ENCODE results near the gene NCOA5.
"Not testable (repeated sequence)": the region's sequence is repeated elsewhere in the genome, so short reads cannot be mapped to it uniquely, and the experiment has no call there.

Gene NCOA5

GRCh38 chr20:46099491-46100287 lies 9.9 kb upstream of the NCOA5 start:
- no peaks in the 10 kb centered on the region for H3K36me3 ChIP-seq (ENCODE audit: insufficient read depth, low read length)
- H2AFZ ChIP-seq (ENCODE audit: low read depth, low read length): no peak overlapping the region
- H3K4me1 ChIP-seq (ENCODE audit: insufficient read depth, low read length): no peaks in the 10 kb centered on the region
- H3K9me3 ChIP-seq (ENCODE audit: low read length): peaks cover 5% of the 10 kb centered on the region
- H3K27me3 ChIP-seq (ENCODE audit: insufficient read depth, low read length): peaks cover 10% of the 10 kb centered on the region
- no peak overlapping the region for H3K4me3 ChIP-seq (ENCODE audit: low read length)

- Histone ChIP-seq H3K4me1 (ENCODE audit: insufficient read depth, low read length) (peaks cover 9% of the 10 kb centered on the region), H3K4me3 (ENCODE audit: low read length) (no peak overlapping the region), H3K36me3 (ENCODE audit: insufficient read depth, low read length) (no peaks in the 10 kb centered on the region), H2AFZ (ENCODE audit: low read depth, low read length) (no peak overlapping the region), H3K27me3 (ENCODE audit: insufficient read depth, low read length) (no peaks in the 10 kb centered on the region), H3K9me3 (ENCODE audit: low read length) (no peaks in the 10 kb centered on the region)
These were observed 3.8 kb upstream of the NCOA5 start for GRCh38 chr20:46093531-46093930.

- not testable (repeated sequence) for H2AFZ ChIP-seq (ENCODE audit: low read depth, low read length); H3K4me3 ChIP-seq (ENCODE audit: low read length); H3K9me3 ChIP-seq (ENCODE audit: low read length); H3K36me3 ChIP-seq (ENCODE audit: insufficient read depth, low read length); H3K27me3 ChIP-seq (ENCODE audit: insufficient read depth, low read length)
- peaks cover 17% of the 10 kb centered on the region for H3K4me1 ChIP-seq (ENCODE audit: insufficient read depth, low read length)
These were observed 2.1 kb upstream of the NCOA5 start for GRCh38 chr20:46091622-46092535.

GRCh38 chr20:46089167-46089416 lies 670 bp downstream of the NCOA5 start:
- peaks cover 22% of the 10 kb centered on the region for H3K4me1 ChIP-seq (ENCODE audit: insufficient read depth, low read length)
- H3K36me3 ChIP-seq (ENCODE audit: insufficient read depth, low read length): no peaks in the 10 kb centered on the region
- peak overlapping the region; percentile 93 for H3K4me3 ChIP-seq (ENCODE audit: low read length)
- H2AFZ ChIP-seq (ENCODE audit: low read depth, low read length): peak overlapping the region; percentile 80
- no peaks in the 10 kb centered on the region for H3K9me3 ChIP-seq (ENCODE audit: low read length)
- H3K27me3 ChIP-seq (ENCODE audit: insufficient read depth, low read length): no peaks in the 10 kb centered on the region

- peak overlapping the region; percentile 93 for H3K4me3 ChIP-seq (ENCODE audit: low read length)
- no peaks in the 10 kb centered on the region for H3K9me3 ChIP-seq (ENCODE audit: low read length)
- no peak overlapping the region for H2AFZ ChIP-seq (ENCODE audit: low read depth, low read length)
- no peaks in the 10 kb centered on the region for H3K27me3 ChIP-seq (ENCODE audit: insufficient read depth, low read length)
- H3K36me3 ChIP-seq (ENCODE audit: insufficient read depth, low read length): no peaks in the 10 kb centered on the region
- H3K4me1 ChIP-seq (ENCODE audit: insufficient read depth, low read length): peaks cover 22% of the 10 kb centered on the region
These were observed 1.2 kb downstream of the NCOA5 start for GRCh38 chr20:46088409-46089166.

- Histone ChIP-seq H3K9me3 (ENCODE audit: low read length) (no peaks in the 10 kb centered on the region), H3K4me1 (ENCODE audit: insufficient read depth, low read length) (peaks cover 26% of the 10 kb centered on the region), H3K27me3 (ENCODE audit: insufficient read depth, low read length) (no peaks in the 10 kb centered on the region), H3K4me3 (ENCODE audit: low read length) (no peak overlapping the region), H3K36me3 (ENCODE audit: insufficient read depth, low read length) (no peaks in the 10 kb centered on the region), H2AFZ (ENCODE audit: low read depth, low read length) (no peak overlapping the region)
These were observed 2.6 kb downstream of the NCOA5 start for GRCh38 chr20:46087161-46087560.

GRCh38 chr20:46085179-46085851 lies 4.4 kb downstream of the NCOA5 start:
- H2AFZ ChIP-seq (ENCODE audit: low read depth, low read length): no peak overlapping the region
- H3K4me3 ChIP-seq (ENCODE audit: low read length): no peak overlapping the region
- H3K4me1 ChIP-seq (ENCODE audit: insufficient read depth, low read length): peaks cover 21% of the 10 kb centered on the region
- H3K9me3 ChIP-seq (ENCODE audit: low read length): no peaks in the 10 kb centered on the region
- no peaks in the 10 kb centered on the region for H3K36me3 ChIP-seq (ENCODE audit: insufficient read depth, low read length)
- H3K27me3 ChIP-seq (ENCODE audit: insufficient read depth, low read length): no peaks in the 10 kb centered on the region

- H3K4me3 ChIP-seq (ENCODE audit: low read length): no peak overlapping the region
- peaks cover 19% of the 10 kb centered on the region for H3K4me1 ChIP-seq (ENCODE audit: insufficient read depth, low read length)
- no peaks in the 10 kb centered on the region for H3K9me3 ChIP-seq (ENCODE audit: low read length)
- no peak overlapping the region for H2AFZ ChIP-seq (ENCODE audit: low read depth, low read length)
- no peaks in the 10 kb centered on the region for H3K27me3 ChIP-seq (ENCODE audit: insufficient read depth, low read length)
- H3K36me3 ChIP-seq (ENCODE audit: insufficient read depth, low read length): no peaks in the 10 kb centered on the region
These were observed 5.0 kb downstream of the NCOA5 start for GRCh38 chr20:46084805-46085178.

- Histone ChIP-seq H3K27me3 (ENCODE audit: insufficient read depth, low read length) (no peaks in the 10 kb centered on the region), H3K4me3 (ENCODE audit: low read length) (no peak overlapping the region), H3K36me3 (ENCODE audit: insufficient read depth, low read length) (peaks cover 12% of the 10 kb centered on the region), H3K4me1 (ENCODE audit: insufficient read depth, low read length) (peaks cover 17% of the 10 kb centered on the region), H3K9me3 (ENCODE audit: low read length) (no peaks in the 10 kb centered on the region), H2AFZ (ENCODE audit: low read depth, low read length) (no peak overlapping the region)
These were observed 6.2 kb downstream of the NCOA5 start for GRCh38 chr20:46083531-46084061.

- no peak overlapping the region for H2AFZ ChIP-seq (ENCODE audit: low read depth, low read length)
- H3K36me3 ChIP-seq (ENCODE audit: insufficient read depth, low read length): peaks cover 17% of the 10 kb centered on the region
- H3K4me1 ChIP-seq (ENCODE audit: insufficient read depth, low read length): peaks cover 12% of the 10 kb centered on the region
- H3K27me3 ChIP-seq (ENCODE audit: insufficient read depth, low read length): no peaks in the 10 kb centered on the region
- H3K9me3 ChIP-seq (ENCODE audit: low read length): no peaks in the 10 kb centered on the region
- H3K4me3 ChIP-seq (ENCODE audit: low read length): no peak overlapping the region
These were observed 6.7 kb downstream of the NCOA5 start for GRCh38 chr20:46083101-46083500.

GRCh38 chr20:46081074-46081473 lies 8.7 kb downstream of the NCOA5 start:
- Histone ChIP-seq H3K36me3 (ENCODE audit: insufficient read depth, low read length) (peaks cover 23% of the 10 kb centered on the region), H3K27me3 (ENCODE audit: insufficient read depth, low read length) (no peaks in the 10 kb centered on the region), H3K4me3 (ENCODE audit: low read length) (no peak overlapping the region), H3K9me3 (ENCODE audit: low read length) (no peaks in the 10 kb centered on the region), H2AFZ (ENCODE audit: low read depth, low read length) (no peak overlapping the region), H3K4me1 (ENCODE audit: insufficient read depth, low read length) (peaks cover 4% of the 10 kb centered on the region)

GRCh38 chr20:46078954-46079353 lies 10.8 kb downstream of the NCOA5 start:
- peaks cover 34% of the 10 kb centered on the region for H3K36me3 ChIP-seq (ENCODE audit: insufficient read depth, low read length)
- H3K4me1 ChIP-seq (ENCODE audit: insufficient read depth, low read length): peaks cover 16% of the 10 kb centered on the region
- H3K27me3 ChIP-seq (ENCODE audit: insufficient read depth, low read length): no peaks in the 10 kb centered on the region
- no peak overlapping the region for H3K4me3 ChIP-seq (ENCODE audit: low read length)
- no peak overlapping the region for H2AFZ ChIP-seq (ENCODE audit: low read depth, low read length)
- no peaks in the 10 kb centered on the region for H3K9me3 ChIP-seq (ENCODE audit: low read length)

Measured in neuron (in vitro differentiated cells).